ENCODE data around the gene CDH4.

- TF ChIP-seq POLR2A (IDR thresholded peaks at IDR 0.05): no peak
- no peak for TF ChIP-seq CTCF (IDR thresholded peaks at IDR 0.05)
- TF ChIP-seq POLR2AphosphoS5 (IDR thresholded peaks at IDR 0.05): no peak
Measured at GRCh38 chr20:61960836-61961235, 708.8 kb downstream of the CDH4 start.

All from prostate gland (tissue), 2 donors.